ENCODE results near the gene SMC5.
"Not testable (repeated sequence)": the region's sequence is repeated elsewhere in the genome, so short reads cannot be mapped to it uniquely, and the experiment has no call there.

The SMC5 gene

DNA sequence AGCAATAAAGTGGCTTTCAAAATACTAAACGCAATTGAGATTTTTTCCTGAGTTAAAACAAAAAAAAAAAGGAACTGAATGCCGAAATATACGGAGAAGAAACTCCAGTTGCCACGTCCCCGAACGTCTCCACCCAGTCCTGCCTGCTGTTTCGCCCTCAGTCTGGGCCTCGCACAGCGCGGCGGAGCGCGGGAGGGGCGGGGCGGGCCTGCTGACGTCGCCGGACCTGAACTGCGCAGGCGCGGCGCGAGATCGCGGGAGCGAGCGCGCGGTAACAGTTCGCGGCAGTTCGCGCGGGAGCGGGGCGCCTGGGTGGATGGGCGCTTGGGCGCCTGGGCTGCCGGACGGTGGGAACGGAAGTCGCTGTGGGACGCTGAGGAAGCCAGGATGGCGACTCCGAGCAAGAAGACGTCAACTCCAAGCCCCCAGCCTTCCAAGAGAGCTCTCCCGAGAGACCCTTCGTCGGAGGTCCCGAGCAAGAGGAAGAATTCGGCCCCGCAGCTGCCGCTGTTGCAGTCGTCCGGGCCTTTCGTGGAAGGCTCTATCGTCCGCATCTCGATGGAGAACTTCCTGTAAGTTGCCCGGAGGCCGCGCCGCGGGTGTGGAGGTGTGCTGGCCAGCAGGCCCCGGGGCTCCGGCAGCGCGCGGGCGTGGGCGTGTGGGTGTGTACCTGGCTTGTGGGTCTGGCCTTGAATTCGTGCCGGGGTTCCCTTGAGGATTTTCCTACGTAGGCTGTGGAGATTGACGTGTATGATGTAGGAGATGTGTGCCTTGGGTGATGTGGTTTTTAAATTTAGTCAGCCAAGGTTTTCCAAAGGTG, at the start of gene SMC5:
TSS of gene SMC5 (plus strand) at position 287 of the 820 bp plus-strand sequence. CDS start at position 388, 101 bp downstream.
- DNase-seq, result peak; percentile 87

DNA sequence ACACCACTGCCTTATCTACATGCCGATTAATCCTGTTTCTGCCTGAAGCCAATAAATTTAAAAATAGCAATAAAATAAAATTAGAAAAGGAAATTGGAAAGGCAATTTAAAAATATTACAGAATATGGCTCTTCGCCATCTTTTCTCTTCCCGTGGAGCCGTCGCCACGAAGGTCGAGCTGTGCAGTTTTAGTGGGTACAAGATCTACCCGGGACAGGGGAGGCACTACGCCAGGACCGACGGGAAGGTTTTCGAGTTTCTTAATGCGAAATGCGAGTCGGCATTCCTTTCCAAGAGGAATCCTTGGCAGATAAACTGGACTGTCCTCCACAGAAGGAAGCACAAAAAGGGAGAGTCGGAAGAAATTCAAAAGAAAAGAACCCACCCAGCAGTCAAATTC, 41.7 kb upstream of the SMC5 start:
- DNase-seq, result no peak

DNA sequence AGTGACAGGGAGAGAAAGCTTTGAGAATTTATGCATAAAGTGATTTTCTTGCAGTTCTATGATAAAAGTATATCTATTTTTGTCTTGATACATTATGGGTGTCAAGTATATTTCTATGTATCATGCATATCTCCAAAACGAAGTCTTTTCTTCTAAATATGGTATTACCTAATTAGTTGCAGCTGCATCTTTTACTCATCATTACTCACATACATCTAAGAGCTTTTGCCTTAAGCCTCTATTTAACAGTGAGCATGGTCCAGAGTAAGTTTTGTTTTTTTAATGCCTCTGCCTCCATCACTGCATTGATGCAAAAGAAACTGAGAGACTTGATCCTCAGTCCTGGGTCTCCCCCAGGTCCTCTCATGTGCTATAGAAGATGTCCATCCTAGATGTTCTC, 40.0 kb upstream of the SMC5 start:
- no peak for DNase-seq

DNA sequence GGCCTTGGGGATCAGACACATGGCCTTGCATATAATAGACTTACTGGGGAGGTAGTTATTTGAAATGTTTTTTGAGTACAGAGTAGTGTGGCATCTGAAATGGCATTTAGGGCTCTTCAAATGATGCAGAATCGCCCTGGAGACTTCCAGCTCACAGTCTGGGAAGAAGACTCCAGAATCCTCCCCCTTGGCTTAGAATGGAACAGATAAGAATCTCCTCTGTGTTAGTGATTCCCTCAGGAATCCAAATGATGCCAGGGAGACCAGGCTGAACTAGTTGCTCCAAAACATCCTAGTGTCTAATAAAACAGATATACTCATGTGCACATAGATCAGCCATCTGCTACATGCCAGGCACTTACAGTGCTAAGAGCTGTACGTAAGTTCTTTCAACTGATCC, 38.6 kb upstream of the SMC5 start:
- no peak for DNase-seq

DNA sequence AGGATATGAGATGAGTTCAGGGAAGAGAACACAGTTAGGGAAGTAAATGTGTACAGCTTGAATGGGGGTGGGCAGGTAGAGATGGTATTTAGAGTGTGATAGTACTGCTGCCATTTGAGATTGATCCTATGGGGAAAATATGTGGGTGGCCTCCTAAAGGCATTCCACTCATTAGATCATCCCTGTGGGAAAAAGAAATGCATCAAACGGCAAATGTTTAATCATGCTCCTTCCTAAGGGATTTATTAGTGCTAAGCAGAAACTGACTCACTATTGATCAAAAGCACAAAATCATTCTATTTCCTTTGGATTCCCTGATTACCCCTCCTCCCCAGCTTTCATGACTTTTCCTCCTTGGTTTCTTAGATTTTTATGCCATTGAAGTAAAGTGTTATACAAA, 36.4 kb upstream of the SMC5 start:
- DNase-seq, result no peak

GRCh38 chr9:70228118-70228517, 30.7 kb upstream of the SMC5 start:
- DNase-seq, result peak; percentile 45

GRCh38 chr9:70228611-70229010, 30.2 kb upstream of the SMC5 start:
- DNase-seq, result no peak

DNA sequence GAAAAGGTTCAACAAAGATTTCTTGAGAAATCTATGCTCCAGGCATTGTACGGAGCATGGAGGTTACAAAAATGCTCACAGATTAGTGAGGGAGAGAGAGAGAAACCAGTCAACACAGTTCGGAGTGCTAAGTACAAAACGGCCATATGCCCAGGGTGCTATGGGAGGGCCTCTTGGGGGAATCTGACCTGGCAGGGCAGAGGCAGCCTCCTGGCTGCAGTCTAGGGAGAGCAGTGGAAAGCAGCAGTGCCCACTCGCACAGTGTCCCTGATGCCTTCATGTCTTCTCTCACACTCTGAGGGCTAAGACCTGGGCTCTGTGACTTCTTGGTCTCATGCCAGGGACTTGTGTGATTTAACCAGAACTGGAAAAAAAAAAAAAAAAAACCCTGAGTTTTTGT, 29.8 kb upstream of the SMC5 start:
- DNase-seq, result peak; percentile 71

DNA sequence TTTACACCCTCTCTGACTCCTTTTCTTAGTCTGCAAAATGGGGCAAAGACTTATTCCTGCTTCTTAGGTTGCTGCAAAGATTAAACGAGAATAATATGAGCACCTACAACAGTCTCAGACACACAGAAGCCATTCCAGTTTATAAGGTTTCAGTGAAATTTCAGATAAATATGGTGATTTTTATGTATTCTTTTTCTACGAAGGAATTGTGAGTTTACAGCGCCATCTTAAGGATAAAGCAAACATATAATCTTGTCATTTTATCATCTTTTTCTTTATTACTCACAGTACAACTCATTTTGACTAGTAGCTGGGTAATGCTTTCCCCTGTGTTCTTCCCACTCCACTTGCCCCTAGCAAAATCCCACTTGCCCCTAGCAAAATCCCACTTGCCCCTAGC, 29.2 kb upstream of the SMC5 start:
- peak; percentile 67 for DNase-seq

DNA sequence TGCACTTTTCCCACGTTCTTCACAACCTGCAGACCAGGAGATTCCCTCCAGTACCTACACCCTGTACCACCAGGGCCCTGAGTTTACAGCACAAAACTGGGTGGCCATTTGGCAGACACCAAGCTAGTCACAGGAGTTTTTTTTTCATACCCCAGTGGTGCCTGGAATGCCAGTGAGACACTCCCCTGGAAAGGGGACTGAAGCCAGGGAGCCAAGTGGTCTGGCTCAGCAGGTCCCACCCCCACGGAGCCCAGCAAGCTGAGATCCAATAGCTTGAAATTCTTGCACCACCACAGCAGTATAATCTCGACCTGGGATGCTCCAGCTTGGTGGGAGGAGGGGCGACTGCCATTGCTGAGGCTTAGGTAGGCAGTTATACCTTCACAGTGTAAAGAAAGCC, 26.3 kb upstream of the SMC5 start:
- DNase-seq, result no peak

DNA sequence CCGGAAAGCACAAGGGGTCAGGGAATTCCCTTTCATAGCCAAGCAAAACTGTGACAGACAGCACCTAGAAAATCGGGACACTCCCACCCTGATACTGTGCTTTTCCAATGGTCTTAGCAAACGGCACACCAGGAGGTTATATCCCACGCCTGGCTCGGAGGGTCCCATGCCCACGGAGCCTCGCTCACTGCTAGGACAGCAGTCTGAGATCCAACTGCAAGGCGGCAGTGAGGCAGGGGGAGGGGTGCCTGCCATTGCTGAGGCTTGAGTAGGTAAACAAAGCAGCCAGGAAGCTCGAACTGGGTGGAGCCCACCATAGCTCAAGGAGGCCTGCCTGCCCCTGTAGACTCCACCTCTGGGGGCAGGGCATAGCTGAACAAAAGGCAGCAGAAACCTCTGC, 24.6 kb upstream of the SMC5 start:
- not testable (repeated sequence) for DNase-seq

DNA sequence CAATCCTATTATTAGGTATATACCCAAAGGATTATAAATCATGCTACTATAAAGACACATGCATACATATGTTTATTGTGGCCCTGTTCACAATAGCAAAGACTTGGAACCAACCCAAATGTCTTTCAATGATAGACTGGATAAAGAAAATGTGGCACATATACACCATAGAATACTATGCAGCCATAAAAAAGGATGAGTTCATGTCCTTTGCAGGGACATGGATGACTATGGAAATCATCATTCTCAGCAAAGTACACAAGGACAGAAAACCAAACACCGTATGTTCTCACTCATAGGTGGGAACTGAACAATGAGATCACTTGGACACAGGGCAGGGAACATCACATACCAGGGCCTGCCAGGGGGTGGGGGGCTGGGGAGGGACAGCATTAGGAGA, 12.8 kb upstream of the SMC5 start:
- not testable (repeated sequence) for DNase-seq

GRCh38 chr9:70250221-70250620, 8.6 kb upstream of the SMC5 start:
- DNase-seq, result no peak

GRCh38 chr9:70255486-70255885, 3.3 kb upstream of the SMC5 start:
- no peak for DNase-seq

DNA sequence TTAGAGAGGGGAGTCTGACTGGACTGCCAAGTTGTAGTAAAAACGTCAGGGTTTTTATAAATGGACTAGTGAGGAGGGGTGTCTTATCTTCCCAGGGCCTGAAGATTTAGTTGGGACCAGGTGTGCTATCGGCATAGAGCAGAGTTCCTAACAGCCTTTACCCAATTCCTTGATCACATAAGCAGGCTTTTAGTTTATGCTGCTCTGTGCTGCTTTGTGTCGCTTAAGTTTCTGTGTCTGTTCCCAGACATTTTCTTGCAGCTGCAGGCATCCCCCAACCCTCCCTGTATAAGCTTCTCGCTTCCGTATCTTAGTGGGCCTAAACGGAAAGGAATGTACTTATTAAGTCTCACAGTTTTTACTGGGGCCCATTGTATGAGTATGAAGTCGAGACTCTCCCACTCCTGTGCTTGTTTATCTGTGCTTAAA, 2.6 kb upstream of the SMC5 start:
- DNase-seq, result no peak

DNA sequence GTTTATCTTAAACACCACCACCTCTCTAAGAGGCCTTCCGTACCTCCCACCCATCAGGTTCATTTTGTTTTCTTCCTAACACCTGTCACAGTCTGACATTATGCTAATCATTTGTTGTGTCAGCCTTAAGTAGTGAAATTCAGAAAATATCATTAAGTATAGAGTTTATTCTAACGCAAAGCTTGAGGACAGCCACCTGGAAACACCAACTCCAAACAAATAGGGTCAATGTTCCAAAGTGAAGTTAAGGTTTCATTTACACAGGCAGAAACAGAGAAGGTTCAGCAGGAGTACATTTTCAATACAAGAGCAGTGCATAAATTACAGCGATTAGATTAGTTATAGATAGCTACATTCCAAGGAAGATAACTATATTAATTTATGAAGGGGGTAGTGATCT, 1.3 kb upstream of the SMC5 start:
- peak; percentile 21 for DNase-seq

DNA sequence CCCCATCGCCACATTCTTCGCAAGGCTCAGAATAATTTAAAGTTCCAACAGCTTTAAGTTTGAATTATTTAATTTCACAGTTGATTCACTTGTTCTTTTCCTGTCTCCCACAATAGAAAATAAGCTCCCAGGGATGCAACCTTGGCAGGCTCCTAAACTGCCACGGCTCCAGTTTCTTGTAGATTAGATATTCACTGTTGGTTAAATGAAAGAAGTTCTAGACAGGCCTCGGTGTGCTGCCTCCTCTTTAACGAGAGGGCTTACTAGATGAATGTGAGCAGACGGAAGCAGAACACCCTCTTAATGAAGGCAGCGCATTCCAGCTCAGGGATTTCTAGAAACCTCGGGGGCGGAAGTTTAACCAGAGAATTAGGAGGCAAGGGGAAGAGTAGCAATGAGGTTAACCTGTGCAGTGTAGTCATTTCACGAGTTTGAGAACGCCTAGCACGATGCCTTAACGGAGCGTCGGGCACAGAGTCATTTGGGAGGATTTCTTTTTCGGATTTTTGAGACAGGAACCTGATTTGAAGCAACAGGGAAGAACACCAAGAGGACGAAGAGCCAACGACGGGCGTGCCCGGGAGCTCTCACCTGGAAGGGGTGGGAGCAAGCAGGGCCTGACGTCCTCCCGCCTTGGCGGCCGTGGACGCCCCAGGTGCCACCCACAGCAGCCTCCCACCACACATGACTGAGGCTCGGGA, 637 bp upstream of the SMC5 start:
- peak; percentile 78 for DNase-seq

- no peak for DNase-seq
Observed at GRCh38 chr9:70259512-70259802, 679 bp downstream of the SMC5 start.

GRCh38 chr9:70260007-70260443, 1.2 kb downstream of the SMC5 start:
- DNase-seq, result no peak

- no peak for DNase-seq
Observed at GRCh38 chr9:70260606-70261005, 1.8 kb downstream of the SMC5 start.

DNA sequence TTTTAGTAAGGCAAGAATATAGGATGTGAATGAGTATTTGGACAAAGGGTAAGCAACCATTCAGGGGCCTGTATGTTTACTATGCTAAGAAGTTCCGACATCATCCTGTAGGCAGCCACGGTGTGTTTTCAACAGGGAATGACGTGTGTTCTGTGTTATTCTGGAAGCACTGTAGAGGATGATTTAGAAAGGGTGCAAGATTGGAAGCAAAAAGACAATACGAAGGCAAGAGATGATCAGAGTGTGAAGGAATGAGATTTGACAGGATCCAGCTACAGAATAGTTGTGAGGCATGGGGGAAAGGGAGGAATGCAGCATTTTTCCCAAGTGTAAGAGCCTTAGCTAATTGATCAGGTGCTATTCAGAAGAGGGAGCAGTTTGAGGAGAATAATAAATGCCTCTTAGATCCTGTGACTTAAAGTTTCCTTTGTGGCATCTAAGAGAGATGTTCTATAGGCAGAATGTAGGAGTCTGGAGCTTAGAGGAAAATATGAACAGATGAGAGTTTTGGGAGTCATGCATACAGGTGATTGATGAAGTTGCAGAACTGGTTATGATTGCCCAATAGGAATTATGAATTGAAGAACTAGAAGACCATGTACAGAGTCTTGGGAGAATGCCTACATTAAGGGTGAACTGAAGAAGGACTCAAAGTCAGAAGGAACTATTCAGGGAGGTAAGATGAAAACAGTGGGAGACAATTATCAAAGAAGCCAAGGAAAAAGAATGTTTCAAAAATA, 2.5 kb downstream of the SMC5 start:
- no peak for DNase-seq

DNA sequence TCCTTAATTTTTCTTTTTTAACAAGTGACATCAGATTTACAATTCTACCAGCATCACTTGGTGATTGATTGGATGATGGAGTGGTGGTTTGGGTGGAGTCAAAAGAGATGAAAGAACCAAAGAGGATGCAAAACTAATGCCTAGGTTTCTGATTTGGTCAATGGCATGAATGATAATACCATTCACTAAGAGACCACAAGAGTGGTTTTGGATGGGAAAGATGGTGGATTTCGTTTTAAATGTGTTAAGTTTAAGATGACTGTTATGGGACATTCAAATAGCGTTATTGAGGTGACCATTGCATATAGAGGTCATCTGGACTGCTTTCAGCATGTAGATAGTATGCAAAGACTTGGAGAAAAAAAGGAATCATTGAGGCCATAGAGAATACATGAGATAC, 3.6 kb downstream of the SMC5 start:
- no peak for DNase-seq

- DNase-seq, result no peak
Observed at GRCh38 chr9:70262948-70263347, 4.2 kb downstream of the SMC5 start.

GRCh38 chr9:70263421-70263820, 4.6 kb downstream of the SMC5 start:
- no peak for DNase-seq
